H1 (cell line): Measurements from ENCODE around the gene TEX11. TPM values are rescaled to one million over a fixed set of nuclear protein-coding genes. Genes with fewer than 3 reads are reported as not detected.

Experiments
- CTCF ChIA-PET: fragments of 300-600 bp; sonication (Branson Sonifier 250); formaldehyde crosslinking; loops from one replicate; lab custom pipeline; 2021; ENCODE audit not compliant: partially characterized antibody; lab: Charles Lee
- POLR2A ChIA-PET: fragments of 300-600 bp; sonication (Branson Sonifier 250); formaldehyde crosslinking; loops from one replicate; lab custom pipeline; 2021; ENCODE audit warnings: inconsistent platforms; ENCODE audit not compliant: partially characterized antibody; lab: Charles Lee
- DNase-seq, 2 experiments: peaks; one replicate each; pipeline versions ENCODE4 v3.0.0 to v3.0.0-alpha.2; 2010 to 2022; ENCODE audit warnings: low spot score in 2 of 2, low read depth in 1 of 2, mixed read lengths in 1 of 2
- FAIRE-seq: peaks from 2 replicates; lab custom pipeline; 2011; peaks lifted over from hg19 to GRCh38; lab: Jason Lieb, UNC
- H2AFZ ChIP-seq: 2 replicates; pipeline ENCODE4 v1.8.1; 2012; ENCODE audit warnings: low read length, inconsistent platforms
- H2AK5ac ChIP-seq: 2 replicates; pipeline ENCODE4 v1.6.1; 2013; ENCODE audit warnings: low read depth, low read length
- H2BK120ac ChIP-seq: replicated peaks from 2 replicates; pipeline ENCODE3; 2013; ENCODE audit warnings: low read depth, low read length, inconsistent platforms
- H2BK12ac ChIP-seq: 2 replicates; pipeline ENCODE4 v1.6.1; 2013; ENCODE audit warnings: low read depth, low read length
- H2BK15ac ChIP-seq: 2 replicates; pipeline ENCODE4 v1.6.1; 2013; ENCODE audit warnings: low read length
- H2BK20ac ChIP-seq: 2 replicates; pipeline ENCODE4 v1.6.1; 2013; ENCODE audit warnings: low read length
- H2BK5ac ChIP-seq: 2 replicates; pipeline ENCODE4 v1.6.1; 2013; ENCODE audit warnings: low read depth, low read length
- H3K14ac ChIP-seq: 2 replicates; pipeline ENCODE4 v1.6.1; 2013; ENCODE audit warnings: inconsistent platforms; ENCODE audit not compliant: insufficient read length
- H3K18ac ChIP-seq: 2 replicates; pipeline ENCODE4 v1.6.1; 2013; ENCODE audit warnings: low read length; ENCODE audit errors: extremely low read depth
- H3K23ac ChIP-seq: 2 replicates; pipeline ENCODE4 v1.6.1; 2013; ENCODE audit warnings: inconsistent platforms; ENCODE audit not compliant: insufficient read length
- H3K23me2 ChIP-seq: 2 replicates; pipeline ENCODE4 v1.6.1; 2013; ENCODE audit warnings: low read depth, low read length
- H3K27ac ChIP-seq: 2 replicates; pipeline ENCODE4 v1.6.1; 2011; ENCODE audit warnings: low read depth, low read length, inconsistent platforms
- H3K27me3 ChIP-seq, 4 experiments: replicated peaks in 1 of 4; 1 replicate in 1 of 4; 2 replicates in 3 of 4; pipeline versions ENCODE4 v1.6.1 to v1.8.1; 2011 to 2013; ENCODE audit warnings: low read length in 3 of 4, mild to moderate bottlenecking in 3 of 4, inconsistent platforms in 2 of 4, mixed read lengths in 2 of 4, moderate library complexity in 1 of 4; ENCODE audit not compliant: control insufficient read depth in 3 of 4, insufficient read depth in 3 of 4; ENCODE audit errors: extremely low read depth in 1 of 4
- H3K36me3 ChIP-seq, 4 experiments: 2 replicates each; pipeline versions ENCODE4 v1.6.1 to v1.8.1; 2011 to 2013; ENCODE audit warnings: mild to moderate bottlenecking in 4 of 4, low read length in 3 of 4, moderate library complexity in 2 of 4, control low read depth in 1 of 4, inconsistent platforms in 1 of 4; ENCODE audit not compliant: insufficient read depth in 4 of 4, control insufficient read depth in 2 of 4
- H3K4ac ChIP-seq: replicated peaks from 2 replicates; pipeline ENCODE3; 2013; ENCODE audit warnings: low read length, low read depth, mixed read lengths, inconsistent platforms; ENCODE audit not compliant: insufficient read length
- H3K4me1 ChIP-seq, 4 experiments: replicated peaks in 1 of 4; 1 replicate in 1 of 4; 2 replicates in 3 of 4; pipeline versions ENCODE4 v1.6.1 to v1.8.1; 2011 to 2013; ENCODE audit warnings: low read length in 3 of 4, inconsistent platforms in 2 of 4, mixed read lengths in 1 of 4; ENCODE audit not compliant: insufficient read depth in 4 of 4, control insufficient read depth in 3 of 4
- H3K4me2 ChIP-seq, 2 experiments: 2 replicates each; pipeline versions ENCODE4 v1.6.1 to v1.8.1; 2011 to 2013; ENCODE audit warnings: low read depth in 2 of 2, low read length in 2 of 2, control low read depth in 1 of 2, inconsistent platforms in 1 of 2, mild to moderate bottlenecking in 1 of 2; ENCODE audit not compliant: insufficient read depth in 1 of 2
- H3K4me3 ChIP-seq, 4 experiments: fragments of 200-600, 300-600 bp in 1 of 4; sonication (generic), shearing (Covaris generic), sonication (Bioruptor Twin) in 1 of 4; 2 replicates each; pipeline versions ENCODE4 v1.5.1 to v1.8.1; 2011 to 2016; ENCODE audit warnings: low read length in 4 of 4, low read depth in 3 of 4, control low read depth in 2 of 4, inconsistent platforms in 2 of 4, mild to moderate bottlenecking in 2 of 4, mixed read lengths in 1 of 4, moderate library complexity in 1 of 4; ENCODE audit not compliant: insufficient read depth in 2 of 4; ENCODE audit errors: extremely low read depth in 1 of 4
- H3K56ac ChIP-seq: replicated peaks from 2 replicates; pipeline ENCODE3; 2013; ENCODE audit warnings: low read depth, mild to moderate bottlenecking, mixed read lengths, low read length, inconsistent platforms; ENCODE audit not compliant: insufficient read length
- H3K79me1 ChIP-seq: 2 replicates; pipeline ENCODE4 v1.6.1; 2013; ENCODE audit warnings: low read depth, low read length, control low read depth
- H3K79me2 ChIP-seq, 2 experiments: 2 replicates each; pipeline versions ENCODE4 v1.6.1 to v1.8.1; 2012 to 2013; ENCODE audit warnings: low read length in 2 of 2, mild to moderate bottlenecking in 2 of 2, inconsistent platforms in 1 of 2; ENCODE audit not compliant: insufficient read depth in 2 of 2, control insufficient read depth in 1 of 2
- H3K9ac ChIP-seq, 4 experiments: replicated peaks in 1 of 4; 1 replicate in 1 of 4; 2 replicates in 3 of 4; pipeline versions ENCODE4 v1.6.1 to v1.8.1; 2011 to 2013; ENCODE audit warnings: low read depth in 3 of 4, low read length in 3 of 4, control low read depth in 2 of 4, mild to moderate bottlenecking in 2 of 4, moderate library complexity in 2 of 4, inconsistent platforms in 1 of 4; ENCODE audit errors: extremely low read depth in 1 of 4
- H3K9me3 ChIP-seq, 2 experiments: 2 replicates each; pipeline versions ENCODE4 v1.6.1 to v1.8.1; 2012 to 2013; ENCODE audit warnings: mild to moderate bottlenecking in 2 of 2, moderate library complexity in 2 of 2, control low read depth in 1 of 2, inconsistent platforms in 1 of 2, low read depth in 1 of 2, low read length in 1 of 2, mixed read lengths in 1 of 2; ENCODE audit not compliant: insufficient read depth in 2 of 2
- H4K20me1 ChIP-seq, 2 experiments: replicated peaks in 1 of 2; 2 replicates each; pipeline versions ENCODE3 to v1.8.1; 2011 to 2013; ENCODE audit warnings: inconsistent platforms in 2 of 2, low read length in 2 of 2, mild to moderate bottlenecking in 1 of 2; ENCODE audit not compliant: insufficient read depth in 2 of 2, control insufficient read depth in 1 of 2
- H4K5ac ChIP-seq: 2 replicates; pipeline ENCODE4 v1.6.1; 2013; ENCODE audit warnings: low read length, low read depth, mixed read lengths, inconsistent platforms; ENCODE audit not compliant: insufficient read length
- H4K8ac ChIP-seq: 2 replicates; pipeline ENCODE4 v1.8.0; 2013; ENCODE audit warnings: mild to moderate bottlenecking, moderate library complexity, low read length, inconsistent platforms; ENCODE audit not compliant: insufficient read depth; ENCODE audit errors: extremely low read depth
- H4K91ac ChIP-seq: replicated peaks from 2 replicates; pipeline ENCODE3; 2013; ENCODE audit warnings: low read length, mixed read lengths, inconsistent platforms; ENCODE audit not compliant: insufficient read length
- BACH1 ChIP-seq: IDR thresholded peaks from 2 replicates; pipeline ENCODE4 v1.6.1; 2012; ENCODE audit warnings: low read length, improper control_type of control experiment
- BRCA1 ChIP-seq: IDR thresholded peaks from 2 replicates; pipeline ENCODE4 v1.6.1; 2012; ENCODE audit warnings: low read depth, low read length, improper control_type of control experiment
- CBX8 ChIP-seq: fragments of 300-800, 300-1000 bp; sonication (generic); IDR thresholded peaks from 2 replicates; pipeline ENCODE4 v1.7.1; 2016; ENCODE audit warnings: low read depth, low read length, borderline replicate concordance
- GABPA ChIP-seq: IDR thresholded peaks from 2 replicates; pipeline ENCODE4 v1.6.1; 2011; ENCODE audit warnings: mild to moderate bottlenecking, low read length, moderate library complexity, borderline replicate concordance; ENCODE audit not compliant: insufficient read depth
- KDM4A ChIP-seq: IDR thresholded peaks from one replicate; pipeline ENCODE4 v1.7.1; 2012; ENCODE audit warnings: low read depth, mild to moderate bottlenecking, moderate library complexity, low read length, inconsistent platforms; ENCODE audit not compliant: severe bottlenecking
- SP1 ChIP-seq: IDR thresholded peaks from 2 replicates; pipeline ENCODE4 v1.6.1; 2011; ENCODE audit warnings: low read depth, low read length
- SUZ12 ChIP-seq: fragments of 200-600 bp; sonication (generic); IDR thresholded peaks from 2 replicates; pipeline ENCODE4 v1.6.1; 2012; ENCODE audit warnings: mild to moderate bottlenecking, inconsistent platforms, low read length, moderate library complexity, mixed read lengths
- TCF12 ChIP-seq: IDR thresholded peaks from 2 replicates; pipeline ENCODE4 v1.6.1; 2011; ENCODE audit warnings: low read depth, mild to moderate bottlenecking, low read length
- YY1 ChIP-seq: IDR thresholded peaks from 2 replicates; pipeline ENCODE4 v1.6.1; 2011; ENCODE audit warnings: low read depth, mild to moderate bottlenecking, low read length
- ZNF274 ChIP-seq: IDR thresholded peaks from 2 replicates; pipeline ENCODE4 v1.7.0; 2012; ENCODE audit warnings: low read length, borderline replicate concordance; ENCODE audit errors: extremely low read depth
- WGBS, 2 experiments: shearing (Covaris generic) in 1 of 2; methylation state at CpG; one replicate each; pipeline versions ENCODE4 v1.1.6 to v1.1.7; 2013 to 2015; ENCODE audit warnings: low lambda C conversion rate in 2 of 2, mixed read lengths in 2 of 2, inconsistent platforms in 1 of 2, low coverage in 1 of 2, missing lambda C conversion rate in 1 of 2; ENCODE audit not compliant: insufficient replicate concordance in 2 of 2, insufficient coverage in 1 of 2, insufficient read length in 1 of 2; ENCODE audit errors: extremely low coverage in 1 of 2, missing lambda C conversion rate in 1 of 2; 5-methylcytosine and 5-hydroxymethylcytosine counted together
- polyA plus RNA-seq, 7 experiments: library from polyadenylated mRNA; depleted of rRNA in 3 of 7; stranded (reverse) in 5 of 7; unstranded in 2 of 7; fragments of >200 nt in 5 of 7; fragments of 200-250 nt in 2 of 7; gene quantifications; 1 replicate in 5 of 7; 2 replicates in 1 of 7; 4 replicates in 1 of 7; pipeline versions ENCODE4 v1.2.1 to v1.2.3, GENCODE V29; 2011 to 2013; ENCODE audit warnings: missing spikeins in 2 of 7, mixed read lengths in 2 of 7
- total RNA-seq: library from RNA; stranded (reverse); fragmentation: NEBNext Ultra II Directional; extraction: Animal tissue kit (Norgen Biotek cat#: 25700); gene quantifications from 2 replicates; pipeline ENCODE4 v1.2.1, GENCODE V29; 2021
- TF ChIP-seq, protein P1 (sequence below): IDR thresholded peaks from 2 replicates; pipeline ENCODE4 v1.6.1; 2011; ENCODE audit warnings: low read length, improper control_type of control experiment

Gene TEX11
- total and polyA plus RNA-seq, 2 of the 8 experiments (the other 6 are each of a cell fraction or from before 2014, with no cell fraction given), result 0.11 to 0.74 TPM

DNA sequence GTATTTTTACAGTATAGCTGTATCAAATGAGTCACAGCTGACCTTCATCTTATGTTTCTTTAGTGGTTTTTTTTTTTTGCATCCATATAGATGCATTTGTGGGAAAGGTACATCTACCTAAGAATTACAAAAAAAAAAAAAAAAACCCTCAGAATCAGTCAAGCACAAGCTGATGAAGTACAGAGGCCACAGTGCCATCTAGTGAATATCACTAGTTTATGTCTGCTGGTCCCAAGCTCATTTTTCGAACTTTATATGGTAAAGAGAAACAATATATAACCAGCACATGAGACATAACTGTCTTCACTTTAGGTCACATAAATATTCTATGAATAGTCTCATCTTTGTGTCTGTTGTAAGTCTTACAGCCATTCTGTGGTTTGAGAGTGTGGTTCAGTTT is 243.8 kb downstream of the TEX11 start:
- no peak overlapping the region for H4K8ac ChIP-seq
- CTCF ChIA-PET, result interaction anchor here (0.9 to 2.3 kb wide), 9 partner anchors 30 to 241 kb away, joined by 3 to 7 read pairs (median 5); partner anchors contain the start of gene GDPD2
- H2AK5ac ChIP-seq, result no peak overlapping the region
- H2BK5ac ChIP-seq, result no peak overlapping the region
- FAIRE-seq, result peak; percentile 86
- H3K4ac ChIP-seq, result no peak overlapping the region
- no peak overlapping the region for H2BK12ac ChIP-seq
- H3K27ac ChIP-seq, result no peak overlapping the region
- POLR2A ChIA-PET, result interaction anchor here (0.8 to 1.0 kb wide), 2 partner anchors 159 to 210 kb away, joined by 3 read pairs; no protein-coding TSS in a partner anchor
- no peaks in the 10 kb centered on the region for H3K36me3 ChIP-seq
- H2BK20ac ChIP-seq, result no peak overlapping the region
- DNase-seq, result no peak
- WGBS, 2 experiments, result no CpG with 5 or more reads among the region's 1 CpG
- H3K23me2 ChIP-seq, result no peaks in the 10 kb centered on the region
- H3K4me1 ChIP-seq, result no peaks in the 10 kb centered on the region
- H3K9ac ChIP-seq, result no peak overlapping the region
- no peak overlapping the region for H3K18ac ChIP-seq
- peaks cover 0 to 3% of the 10 kb centered on the region in 2 experiments for H4K20me1 ChIP-seq
- no peaks in the 10 kb centered on the region for H3K79me2 ChIP-seq
- H3K79me1 ChIP-seq, result no peaks in the 10 kb centered on the region
- H3K9me3 ChIP-seq, result no peaks in the 10 kb centered on the region; a peak in 1 of 4 replicates
- no peak overlapping the region for H2BK15ac ChIP-seq
- H2AFZ ChIP-seq, result no peak overlapping the region
- H3K4me3 ChIP-seq, result no peak overlapping the region
- no peak overlapping the region for H3K14ac ChIP-seq
- H3K27me3 ChIP-seq, result no peaks in the 10 kb centered on the region
- no peak overlapping the region for H3K56ac ChIP-seq
- no peak overlapping the region for H2BK120ac ChIP-seq
- H4K5ac ChIP-seq, result no peak overlapping the region
- no peak overlapping the region for H4K91ac ChIP-seq
- H3K4me2 ChIP-seq, result no peak overlapping the region
- no peak overlapping the region for H3K23ac ChIP-seq
- TF ChIP-seq ZNF274 (no peak), CBX8 (no peak), YY1 (no peak), SUZ12 (no peak), TCF12 (no peak), KDM4A (no peak), BACH1 (no peak), SP1 (no peak), BRCA1 (no peak), GABPA (no peak)
- TF ChIP-seq, protein P1, sequence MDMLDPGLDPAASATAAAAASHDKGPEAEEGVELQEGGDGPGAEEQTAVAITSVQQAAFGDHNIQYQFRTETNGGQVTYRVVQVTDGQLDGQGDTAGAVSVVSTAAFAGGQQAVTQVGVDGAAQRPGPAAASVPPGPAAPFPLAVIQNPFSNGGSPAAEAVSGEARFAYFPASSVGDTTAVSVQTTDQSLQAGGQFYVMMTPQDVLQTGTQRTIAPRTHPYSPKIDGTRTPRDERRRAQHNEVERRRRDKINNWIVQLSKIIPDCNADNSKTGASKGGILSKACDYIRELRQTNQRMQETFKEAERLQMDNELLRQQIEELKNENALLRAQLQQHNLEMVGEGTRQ, result no peak
